Left renal pelvis (tissue), 4 donors: ENCODE measurements around the gene TMCO2. TPM values are rescaled to one million over a fixed set of nuclear protein-coding genes. Genes with fewer than 3 reads are reported as not detected.

ENCODE experiments used
- DNase-seq, 4 donors: peaks; one replicate each; pipeline ENCODE4 v3.0.0-alpha.2; 2013; ENCODE audit warnings: low read depth in 4 of 4, low spot score in 3 of 4
- polyA plus RNA-seq, 4 donors: library from polyadenylated mRNA; unstranded; fragments of 120-200 nt; gene quantifications; one replicate each; pipeline ENCODE4 v1.2.1, GENCODE V29; 2013; ENCODE audit not compliant: insufficient read length in 4 of 4

The TMCO2 gene
- polyA plus RNA-seq, 4 donors = not detected

GRCh38 chr1:40257313-40257687 lies 9.6 kb downstream of the TMCO2 start:
- no peak for DNase-seq

DNA sequence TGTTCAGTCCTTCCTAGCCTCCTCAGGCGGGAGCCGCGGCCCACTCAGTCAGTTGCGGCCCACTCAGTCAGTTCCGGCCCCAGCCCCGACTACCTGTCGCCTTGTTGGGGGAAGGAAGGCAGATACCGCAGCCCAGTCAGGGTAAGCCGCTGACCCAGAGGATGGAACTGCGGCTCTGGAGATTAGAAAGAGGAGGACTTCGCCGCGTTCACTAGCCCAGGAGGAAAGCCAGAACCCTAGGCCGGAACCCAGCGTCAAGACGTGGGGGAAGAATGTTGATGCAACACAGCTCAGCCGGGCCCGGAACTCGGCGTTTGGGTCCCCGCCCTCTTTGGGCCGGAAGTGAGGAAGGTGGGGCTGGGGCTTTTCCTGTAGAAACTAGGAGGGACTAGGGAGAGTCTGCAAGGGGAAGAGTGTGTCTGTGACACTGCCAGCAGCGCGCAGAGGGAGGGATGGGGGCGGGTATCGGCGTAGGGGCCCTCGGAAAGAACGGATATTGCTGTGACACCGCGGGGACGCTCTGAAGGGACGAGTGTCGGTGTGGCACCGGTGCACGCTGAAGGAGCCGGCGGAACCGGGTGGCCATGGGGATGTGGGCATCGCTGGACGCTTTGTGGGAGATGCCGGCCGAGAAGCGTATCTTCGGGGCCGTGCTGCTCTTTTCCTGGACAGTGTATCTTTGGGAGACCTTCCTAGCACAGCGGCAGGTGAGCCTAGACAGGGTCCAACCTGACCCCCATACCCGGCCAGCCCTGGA lies 10.1 kb downstream of the TMCO2 start, which contains the start of gene ZMPSTE24:
TSS of gene ZMPSTE24 (plus strand) at position 549 of the 757 bp plus-strand sequence. CDS start at position 585, 36 bp downstream.
- DNase-seq = peak; percentile 92 to 96 (median 94)

DNA sequence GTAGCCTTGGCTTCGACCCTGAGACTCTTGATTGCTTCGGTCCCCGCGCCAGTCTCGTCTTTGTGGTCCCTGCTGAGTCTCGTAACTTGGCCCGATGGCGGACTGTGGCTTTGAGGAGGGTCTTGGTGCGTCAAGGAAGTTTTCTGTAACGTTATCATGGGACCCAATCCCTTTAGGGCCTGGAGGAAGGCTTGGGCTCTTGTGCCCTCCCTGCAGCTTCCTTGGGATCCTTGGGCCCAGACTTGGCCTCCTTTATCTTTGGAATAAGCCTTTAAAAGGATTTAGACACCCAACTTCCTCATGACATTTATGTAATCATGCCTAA lies 10.7 kb downstream of the TMCO2 start:
- DNase-seq = no peak

DNA sequence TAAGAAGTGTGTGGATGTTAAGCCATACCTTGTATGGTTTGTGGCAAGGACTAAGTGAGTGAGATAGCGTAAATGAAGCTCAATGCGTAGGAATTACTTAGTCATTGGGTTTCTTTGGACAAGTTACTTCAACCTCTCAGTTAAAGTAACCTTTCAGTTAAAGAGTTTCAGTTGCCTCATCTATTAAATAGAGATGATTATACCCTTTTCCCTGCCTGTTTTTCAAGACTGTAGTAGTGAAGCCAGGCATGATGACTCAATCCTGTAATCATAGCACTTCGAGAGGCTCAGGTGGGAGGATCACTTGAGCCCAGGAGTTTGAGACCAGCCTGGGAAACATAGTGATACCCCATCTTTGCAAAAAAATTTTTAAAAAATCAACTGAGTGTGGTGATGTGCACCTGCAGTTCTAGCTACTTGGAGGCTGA lies 16.6 kb downstream of the TMCO2 start:
- DNase-seq = no peak

GRCh38 chr1:40265298-40265697 lies 17.6 kb downstream of the TMCO2 start:
- DNase-seq = no peak

DNA sequence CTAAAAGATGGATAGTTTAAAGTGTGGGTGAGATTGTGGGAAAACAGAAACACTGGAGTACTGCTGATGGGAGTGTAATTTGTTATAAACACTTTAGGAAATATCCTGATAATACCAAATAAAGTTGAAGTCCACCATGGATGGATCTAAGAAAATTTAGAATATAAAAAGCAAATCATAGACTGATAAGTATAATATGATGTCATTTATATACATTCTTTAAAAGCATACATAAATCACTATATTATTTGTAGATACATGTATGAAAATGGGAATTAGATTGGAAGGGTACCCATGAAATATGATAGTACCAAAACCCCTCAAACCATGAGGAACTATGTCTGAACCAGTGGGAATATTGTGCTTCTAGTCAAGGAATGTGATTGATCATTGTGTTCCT lies 18.2 kb downstream of the TMCO2 start:
- DNase-seq = no peak

DNA sequence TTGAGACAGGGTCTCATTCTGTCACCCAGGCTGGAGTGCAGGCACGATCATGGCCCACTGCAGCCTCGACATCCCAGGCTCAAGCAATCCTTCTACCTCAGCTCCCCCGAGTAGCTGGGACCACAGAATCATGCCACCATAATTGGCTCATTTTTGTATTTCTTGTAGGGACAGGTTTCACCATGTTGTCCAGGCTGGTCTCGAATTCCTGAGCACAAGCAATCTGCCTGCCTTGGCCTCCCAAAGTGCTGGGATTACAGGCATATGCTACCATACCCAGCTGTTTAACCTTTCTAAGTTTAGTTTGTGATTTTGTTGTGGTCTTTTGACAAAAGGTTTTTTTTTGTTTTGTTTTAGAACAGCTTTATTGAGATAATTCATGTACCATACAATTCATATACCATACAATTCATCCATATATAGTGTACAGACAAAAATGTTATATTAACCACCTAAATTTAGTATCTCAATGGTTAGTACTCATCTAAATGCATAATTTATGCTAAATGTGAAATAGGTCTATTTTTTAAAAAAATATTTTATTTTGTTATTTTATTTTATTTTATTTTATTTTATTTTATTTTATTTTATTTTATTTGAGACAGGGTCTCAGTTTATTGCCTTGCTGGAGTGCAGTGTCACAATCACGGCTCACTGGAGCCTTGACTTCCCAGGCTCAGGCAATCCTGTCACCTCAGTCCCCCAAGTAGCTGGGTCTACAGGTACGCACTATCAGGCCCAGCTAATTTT lies 19.2 kb downstream of the TMCO2 start:
- DNase-seq = no peak

DNA sequence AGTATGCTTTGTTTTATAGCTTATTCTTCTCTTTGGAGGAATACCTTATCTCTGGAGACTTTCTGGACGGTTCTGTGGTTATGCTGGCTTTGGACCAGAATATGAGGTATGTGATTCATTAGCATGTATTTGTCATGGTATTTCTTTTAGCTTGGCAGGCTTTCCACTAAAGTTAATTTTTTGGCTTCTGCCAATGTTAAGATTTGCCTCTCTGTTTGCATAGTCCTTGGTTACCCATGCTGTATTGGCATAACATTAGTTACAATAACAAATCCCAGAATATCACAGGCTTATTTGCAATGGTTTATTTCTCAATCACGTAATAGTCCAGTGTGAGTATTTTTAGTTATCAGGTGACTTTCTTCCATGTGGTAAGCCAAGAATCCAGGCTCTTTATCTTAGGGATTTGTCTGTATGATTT lies 20.0 kb downstream of the TMCO2 start:
- DNase-seq = no peak

- no peak for DNase-seq
Observed at GRCh38 chr1:40268211-40268610, 20.5 kb downstream of the TMCO2 start.

GRCh38 chr1:40270152-40270834 lies 22.6 kb downstream of the TMCO2 start:
- no peak for DNase-seq

DNA sequence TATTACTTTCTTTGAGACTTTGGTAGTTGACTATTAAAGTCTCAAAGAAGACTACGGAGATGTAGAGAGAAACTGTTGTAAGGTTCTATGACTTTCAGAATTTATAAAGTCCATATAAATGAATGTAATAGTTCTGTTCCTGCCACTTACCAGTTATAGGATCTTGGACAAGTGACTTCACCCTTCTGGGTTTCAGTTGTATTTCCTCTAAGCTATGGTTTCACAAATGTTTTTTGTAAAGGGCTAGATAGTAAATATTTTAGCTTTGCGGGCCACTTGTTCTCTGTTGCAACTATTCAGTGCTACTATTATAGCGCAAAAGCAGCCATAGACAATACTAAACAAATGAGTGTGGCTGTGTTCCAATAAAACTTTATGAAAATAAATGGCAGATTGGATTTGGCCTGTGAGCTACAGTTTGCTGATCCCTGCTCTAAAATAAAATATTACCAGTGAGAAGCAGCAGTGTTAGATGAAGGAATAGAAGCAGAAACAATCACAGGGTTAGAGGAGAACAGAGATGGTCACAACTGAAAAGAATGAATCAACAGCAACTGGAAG lies 25.0 kb downstream of the TMCO2 start:
- DNase-seq = no peak

DNA sequence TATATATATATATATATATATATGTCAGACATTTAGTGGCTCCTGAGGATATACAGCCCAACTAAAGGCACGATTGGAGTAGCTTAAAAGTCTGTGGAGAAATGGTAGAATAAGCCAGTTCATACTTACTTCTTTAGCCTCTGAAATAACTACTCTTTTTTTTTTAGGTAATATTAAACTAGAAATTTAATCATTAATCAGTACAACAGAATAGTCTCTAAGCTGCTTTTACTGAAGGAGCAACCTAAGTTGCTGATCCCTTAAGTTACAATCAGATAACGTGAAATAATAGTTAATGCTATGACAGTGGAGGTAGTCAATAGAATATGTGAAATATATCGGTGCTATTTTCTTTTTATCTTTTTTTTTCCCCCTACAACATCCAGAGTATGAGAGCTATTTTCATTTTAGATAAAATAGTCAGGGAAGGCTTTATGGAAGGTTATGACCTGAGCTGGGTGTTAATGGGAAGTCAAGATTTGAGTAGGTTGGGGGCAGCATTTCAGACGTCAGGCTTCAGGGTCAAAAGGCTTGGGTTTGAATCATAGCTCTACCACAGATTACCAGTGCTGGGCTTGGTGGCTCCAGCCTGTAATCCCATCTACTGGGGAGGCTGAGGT lies 25.9 kb downstream of the TMCO2 start:
- no peak for DNase-seq

GRCh38 chr1:40274331-40274730 lies 26.6 kb downstream of the TMCO2 start:
- no peak for DNase-seq

DNA sequence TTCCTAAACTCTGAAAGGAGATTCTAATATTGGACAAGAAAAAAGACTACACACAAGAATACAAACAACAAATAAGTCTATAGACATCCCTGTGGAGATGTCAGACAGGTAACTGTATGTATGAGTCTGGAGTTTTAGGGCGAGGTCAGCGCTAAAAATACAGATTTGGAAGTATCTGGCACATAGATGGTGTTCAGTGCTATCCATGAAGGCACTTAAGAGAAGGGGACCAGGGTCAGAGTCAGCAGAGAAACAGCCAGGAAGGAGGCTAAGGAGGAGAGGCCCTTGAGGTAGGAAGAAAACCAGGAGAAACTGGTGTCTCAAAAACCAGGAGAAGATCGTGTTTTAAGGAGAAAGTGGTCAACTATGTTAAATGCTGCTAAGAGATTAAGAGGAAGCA lies 28.4 kb downstream of the TMCO2 start:
- DNase-seq = no peak

GRCh38 chr1:40281853-40282252 lies 34.1 kb downstream of the TMCO2 start:
- DNase-seq = no peak

DNA sequence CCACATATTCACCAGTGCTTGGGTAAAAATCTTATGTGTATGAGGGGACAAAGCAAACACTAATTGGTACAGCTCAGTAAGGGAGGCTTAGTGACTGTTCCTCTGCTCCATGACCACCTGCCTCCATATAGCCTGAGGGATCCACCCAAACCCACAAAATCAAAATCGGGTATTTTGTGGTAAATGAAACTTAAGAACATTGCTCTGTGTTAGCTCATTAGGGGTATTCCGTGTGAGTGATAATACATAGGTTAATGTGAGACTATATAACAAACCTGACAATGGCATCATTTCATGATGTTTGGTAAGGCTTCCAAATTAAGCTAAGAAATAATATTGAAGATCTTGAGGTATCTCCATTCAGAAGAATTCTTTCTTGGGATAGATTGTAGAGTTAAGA lies 43.6 kb downstream of the TMCO2 start:
- DNase-seq = no peak

DNA sequence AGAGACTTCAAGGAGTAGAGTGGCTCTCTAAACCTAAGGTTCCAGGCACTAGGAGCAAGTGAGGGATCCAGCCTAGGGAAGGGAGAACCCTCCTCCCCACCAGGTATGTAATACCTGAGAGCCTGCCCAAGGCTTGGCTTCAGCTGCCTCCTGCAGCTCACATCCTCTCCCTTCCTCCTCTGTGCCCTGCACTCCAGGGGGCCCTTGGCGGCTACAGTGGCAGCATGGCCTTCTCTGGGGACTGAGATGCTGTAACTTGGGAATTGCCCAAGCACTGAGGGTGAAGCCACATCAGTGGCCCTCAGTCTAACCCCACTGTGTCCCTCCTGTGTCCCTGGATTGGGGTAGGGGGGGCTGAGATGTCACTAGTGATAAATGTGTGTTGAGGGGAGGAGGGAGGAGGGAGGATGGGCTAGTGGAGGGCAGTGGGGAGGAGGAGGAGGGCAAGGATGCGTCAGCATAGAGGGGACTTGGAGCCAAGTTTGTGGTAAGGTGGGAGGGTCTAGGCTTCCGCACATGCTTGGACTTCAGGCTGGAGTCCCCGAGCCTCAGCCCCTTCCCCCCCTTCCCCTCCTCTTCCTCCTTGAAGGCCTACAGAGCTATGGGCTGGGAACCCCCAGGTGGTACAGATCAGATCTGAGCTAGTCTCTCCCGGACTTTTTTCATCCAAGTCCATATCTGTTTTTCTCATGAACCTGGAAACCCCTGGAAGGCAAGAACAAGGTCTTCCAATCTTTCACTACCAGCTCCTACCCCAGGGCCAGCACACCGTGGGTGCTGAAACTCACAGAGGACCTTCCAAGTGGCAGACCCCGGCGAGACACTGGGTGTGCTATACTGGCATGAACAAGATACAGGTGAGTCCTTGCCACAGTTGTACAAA lies 51.9 kb downstream of the TMCO2 start:
- DNase-seq = no peak

DNA sequence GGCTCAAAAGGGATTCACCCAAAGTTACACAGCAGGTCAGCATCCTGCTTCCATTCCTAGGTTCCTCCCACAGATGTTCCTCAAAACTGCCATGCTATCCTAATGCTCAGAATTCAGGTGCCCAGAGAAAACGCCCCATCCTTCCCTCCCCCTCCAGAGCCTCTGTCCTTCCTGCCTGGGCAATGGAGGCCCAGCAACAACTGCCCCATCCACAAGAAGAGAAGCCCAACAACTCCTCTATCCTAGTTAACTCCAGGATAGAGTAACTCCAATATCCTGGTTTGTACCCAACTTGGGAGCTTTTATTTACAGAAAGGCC lies 52.5 kb downstream of the TMCO2 start:
- DNase-seq = no peak

GRCh38 chr1:40300651-40301050 lies 52.9 kb downstream of the TMCO2 start:
- no peak for DNase-seq

GRCh38 chr1:40301066-40301465 lies 53.3 kb downstream of the TMCO2 start:
- DNase-seq = no peak
